ENCODE data around the gene PLLP. TPM values are rescaled to one million over a fixed set of nuclear protein-coding genes. Genes with fewer than 3 reads are reported as not detected.

The PLLP gene
- polyA plus RNA-seq, 5 donors: 3.2 to 7.5 (median 5.4) TPM

DNA sequence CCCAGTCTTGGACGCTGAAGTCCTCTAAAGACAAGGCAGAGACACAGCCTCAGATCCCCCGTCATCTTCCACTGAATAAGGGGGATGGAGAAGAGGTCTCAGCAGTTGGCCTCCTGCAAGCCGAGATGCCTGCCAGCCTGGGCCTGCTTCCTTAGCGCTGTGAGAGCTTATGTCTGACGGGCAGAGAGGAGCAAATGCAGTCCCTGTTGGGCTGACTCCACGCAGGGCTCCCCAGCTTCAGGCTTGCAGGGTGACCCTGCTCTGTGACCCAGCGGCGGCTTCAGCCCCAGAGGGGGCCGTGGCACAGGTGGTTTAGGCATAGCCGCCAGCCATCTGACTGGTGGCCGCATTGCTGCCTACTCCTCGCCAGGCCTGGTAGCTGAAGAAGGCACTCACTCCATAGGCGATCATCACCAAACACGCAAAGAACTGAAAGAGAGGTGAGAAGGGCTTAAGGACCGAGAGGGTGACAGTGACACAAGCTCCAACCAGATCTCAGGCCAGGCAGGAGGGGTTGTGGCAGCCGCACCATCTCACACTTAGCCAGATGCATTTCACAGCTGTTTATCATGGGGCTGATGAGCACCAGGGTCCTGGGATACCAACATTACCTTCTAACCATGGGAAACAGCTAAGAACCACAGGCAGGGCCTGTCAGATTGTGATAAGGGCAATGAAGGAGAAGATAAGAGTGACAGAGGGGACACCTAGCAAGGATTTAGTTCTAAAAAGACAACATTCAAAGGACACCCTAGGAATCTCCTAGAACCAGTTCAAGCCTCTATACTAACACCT, 27.7 kb downstream of the PLLP start:
- no peak for DNase-seq

DNA sequence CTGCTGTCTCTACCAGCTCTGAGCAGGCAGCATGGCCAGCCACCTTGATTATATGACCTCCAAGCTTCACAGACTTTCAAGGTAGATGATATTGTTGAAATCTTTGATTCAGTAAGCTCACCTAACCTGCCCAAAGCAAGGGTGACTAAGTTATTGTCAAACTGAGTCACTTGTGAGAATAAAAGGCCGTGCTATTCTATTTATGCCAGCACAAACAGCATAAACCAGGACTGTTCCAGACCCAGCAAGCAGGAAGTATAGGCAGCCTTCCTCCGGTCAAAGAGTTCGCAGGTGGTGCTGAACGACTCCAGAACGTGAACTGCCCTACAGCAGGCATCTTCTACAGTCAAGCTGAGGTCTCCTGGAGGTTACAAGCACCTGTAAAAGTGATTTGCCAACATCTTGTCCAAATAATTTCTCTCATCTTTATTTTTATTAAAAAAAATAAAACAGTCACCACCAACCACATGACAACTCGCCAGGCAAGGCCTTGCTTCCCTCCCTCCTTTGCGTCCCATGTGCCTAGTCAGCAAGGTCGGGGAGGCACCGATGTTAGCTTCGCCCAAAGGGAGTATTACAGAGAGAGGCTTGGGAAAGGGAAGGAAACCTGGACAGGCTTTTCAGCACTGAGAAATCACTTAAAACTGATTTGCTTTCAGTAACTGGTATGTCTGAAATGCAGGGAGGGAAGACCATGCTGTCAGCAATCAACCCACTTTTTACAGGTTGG, 28.6 kb downstream of the PLLP start:
- DNase-seq: no peak

DNA sequence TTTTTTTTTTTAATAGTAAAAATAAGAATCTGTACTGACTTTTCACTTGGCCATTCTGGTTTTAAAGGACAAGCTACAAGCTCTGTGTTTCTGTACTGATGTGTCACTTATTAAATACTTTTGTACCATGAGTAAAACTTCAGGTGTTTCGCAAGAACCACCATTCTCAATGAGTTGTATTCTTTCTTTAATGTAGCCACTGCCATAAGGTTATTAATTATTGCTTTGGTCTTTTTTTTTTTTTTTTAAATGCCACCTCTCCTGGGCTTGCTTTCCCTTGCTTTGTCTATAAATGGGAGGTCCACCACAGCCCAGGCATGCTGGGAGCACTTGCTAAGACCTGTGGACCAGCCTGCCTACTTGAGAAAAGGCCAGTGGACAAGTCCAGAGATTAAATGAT, 31.0 kb downstream of the PLLP start:
- no peak for DNase-seq

DNA sequence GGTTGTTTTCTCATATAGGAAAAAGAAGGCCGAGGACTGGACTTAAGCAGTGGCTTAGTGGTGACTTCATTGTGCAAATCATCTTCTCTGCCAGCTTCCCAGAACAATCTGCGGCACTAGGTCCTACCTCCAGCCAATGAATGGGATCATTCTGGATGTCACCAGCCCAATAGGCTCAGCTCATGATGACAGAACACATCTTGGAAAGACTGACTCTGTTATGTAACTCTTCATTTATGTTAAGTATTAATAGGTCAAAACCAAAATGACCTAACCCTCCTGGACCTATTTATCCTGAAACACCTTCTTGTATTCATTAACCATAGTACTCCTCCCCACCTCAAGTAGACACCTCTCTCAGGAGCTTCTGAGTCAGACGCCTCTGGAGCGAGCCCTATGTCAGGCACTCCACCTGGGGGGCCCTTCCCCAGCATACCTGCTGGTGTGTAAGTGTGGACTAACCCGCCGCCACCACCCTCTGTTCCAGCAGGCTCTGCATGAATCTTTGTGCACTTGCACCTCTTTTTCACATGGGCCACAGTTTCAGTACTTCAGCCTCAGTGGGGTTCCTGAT, 32.2 kb downstream of the PLLP start:
- DNase-seq: no peak

DNA sequence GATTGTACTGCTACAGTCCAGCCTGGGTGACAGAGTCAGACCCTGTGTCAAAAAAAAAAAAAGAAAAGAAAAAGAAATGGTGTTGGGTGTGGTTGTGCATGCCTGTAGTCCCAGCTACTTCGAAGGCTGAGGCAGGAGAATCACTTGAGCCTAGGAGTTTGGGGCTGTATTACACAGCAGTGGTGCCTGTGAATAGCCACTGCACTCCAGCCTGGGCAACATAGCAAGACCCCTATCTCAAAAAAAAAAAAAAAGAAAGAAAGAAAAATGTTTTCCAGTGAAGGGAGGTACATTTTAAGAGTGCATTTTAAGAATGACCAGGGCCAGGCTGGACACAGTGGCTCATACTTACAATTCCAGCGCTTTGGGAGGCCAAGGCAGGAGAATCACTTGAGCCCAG, 33.1 kb downstream of the PLLP start:
- no peak for DNase-seq

DNA sequence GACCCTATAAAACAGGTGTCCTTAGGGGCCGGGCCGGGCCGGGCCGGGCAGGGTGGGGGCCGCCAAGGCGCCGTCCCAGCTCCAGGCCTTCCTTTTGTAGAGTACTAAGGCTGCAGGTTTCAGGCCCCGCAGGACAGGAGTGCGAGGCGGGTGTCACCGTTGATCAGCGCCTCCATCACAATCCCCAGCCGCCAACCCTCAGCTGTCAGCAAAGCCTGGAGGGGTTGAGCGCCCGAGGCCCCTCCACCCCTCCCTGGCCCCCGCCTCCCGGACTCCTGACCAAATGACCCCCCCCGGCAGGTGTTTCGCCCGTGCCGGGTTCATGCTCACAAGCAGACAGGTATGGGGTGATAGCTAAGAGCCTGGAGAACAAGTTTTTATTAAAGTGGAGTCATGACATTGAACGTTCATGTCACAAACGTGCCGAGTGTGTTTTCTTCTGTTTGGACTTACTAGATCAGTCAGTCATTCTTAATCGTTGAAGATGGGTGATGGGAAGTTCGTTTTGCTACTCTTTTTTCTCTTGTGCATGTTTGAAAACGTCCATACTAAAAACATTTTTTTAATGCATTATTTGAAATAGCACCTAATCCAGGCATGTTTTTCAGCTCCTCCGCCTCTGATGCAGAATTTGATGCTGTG, 38.9 kb downstream of the PLLP start:
- DNase-seq: no peak

DNA sequence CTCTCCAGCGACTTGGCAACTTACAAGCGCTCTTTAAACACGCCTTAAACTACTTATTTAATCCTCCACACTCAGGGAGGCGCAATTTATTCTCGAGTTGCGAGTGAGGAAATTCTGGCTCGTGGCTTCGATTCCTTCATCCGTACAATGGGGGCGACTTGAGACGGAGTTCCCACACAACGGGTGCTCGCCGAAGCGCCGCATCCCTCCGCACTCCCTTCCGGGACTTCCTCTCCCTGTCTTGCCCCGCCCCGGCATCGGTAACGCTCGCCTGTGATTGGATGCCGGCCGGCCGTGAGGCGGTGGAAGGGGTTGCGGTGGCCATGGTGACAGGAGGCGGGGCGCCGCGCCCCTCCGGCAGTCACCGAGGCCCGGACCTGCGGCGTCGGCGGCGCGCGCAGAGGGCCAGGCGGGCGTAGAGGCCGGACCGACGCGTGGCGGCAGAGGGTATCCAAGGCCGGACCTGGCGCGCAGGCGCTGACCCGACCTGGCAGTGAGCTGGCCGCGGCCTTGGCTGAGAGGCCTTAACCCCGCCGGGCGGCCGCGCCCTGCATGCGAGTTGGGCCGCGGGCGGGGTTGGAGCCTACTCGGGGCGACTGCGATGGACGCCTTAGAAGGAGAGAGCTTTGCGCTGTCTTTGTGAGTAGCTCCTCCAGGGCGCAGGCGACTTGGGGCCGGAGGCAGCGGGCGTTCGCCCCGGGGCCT, 39.6 kb downstream of the PLLP start, which contains the start of gene ARL2BP:
TSS of gene ARL2BP (plus strand) at position 493 of the 705 bp plus-strand sequence. CDS start at position 602, 109 bp downstream.
- DNase-seq: peak; percentile 95 to 96

DNA sequence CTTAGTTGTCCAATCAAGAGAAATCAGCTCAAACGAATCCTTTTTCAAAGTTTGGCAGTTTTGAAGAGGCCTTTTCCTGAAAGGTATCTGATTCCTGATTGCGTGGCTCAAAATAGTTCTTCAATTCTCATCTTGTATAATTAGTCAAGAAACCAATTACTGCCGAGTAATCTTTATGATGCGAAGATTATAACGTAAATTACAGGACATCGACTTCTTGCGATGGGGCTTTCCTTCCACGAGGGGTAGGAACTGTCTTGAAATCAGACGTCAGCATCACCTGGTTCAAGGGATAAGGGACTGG, 40.1 kb downstream of the PLLP start:
- DNase-seq: no peak

DNA sequence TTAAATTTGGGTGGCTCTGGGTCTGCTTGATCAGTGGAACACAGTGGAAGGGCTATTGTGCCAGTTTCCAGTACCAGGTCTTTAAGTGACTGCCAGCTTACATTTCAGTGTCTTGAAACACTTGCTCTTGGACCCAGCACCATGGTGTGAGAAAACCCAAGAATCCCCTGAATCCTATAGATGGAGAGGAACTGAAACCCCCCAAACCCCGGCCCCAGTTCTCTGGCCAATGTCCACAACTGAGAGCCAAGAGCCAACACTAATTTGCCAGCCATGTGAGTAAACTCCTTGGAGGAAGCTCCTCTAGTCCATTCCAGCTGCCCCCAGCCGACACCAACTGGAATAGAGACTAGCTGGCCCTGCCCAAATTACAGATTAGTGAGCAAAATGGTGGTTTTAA, 41.8 kb downstream of the PLLP start:
- DNase-seq: no peak

DNA sequence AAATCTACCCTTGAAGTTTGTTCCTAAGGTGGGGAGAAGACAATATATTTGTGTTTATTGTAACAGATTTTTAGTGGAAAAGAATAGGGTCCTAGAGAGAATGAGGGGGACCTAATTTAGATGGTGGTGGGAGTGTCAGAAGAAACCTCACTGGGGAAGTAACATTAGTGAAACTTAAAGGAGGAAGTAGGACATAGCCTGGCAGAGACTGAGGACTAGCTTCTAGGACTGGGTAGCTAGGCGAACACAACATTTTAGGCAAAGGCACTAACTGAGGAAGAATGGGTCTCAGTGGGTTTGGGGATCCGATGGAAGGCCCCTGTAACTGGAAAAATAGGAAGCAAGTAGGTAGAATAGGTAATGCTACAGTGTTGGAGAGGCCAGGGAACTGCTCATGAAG, 43.6 kb downstream of the PLLP start:
- no peak for DNase-seq

DNA sequence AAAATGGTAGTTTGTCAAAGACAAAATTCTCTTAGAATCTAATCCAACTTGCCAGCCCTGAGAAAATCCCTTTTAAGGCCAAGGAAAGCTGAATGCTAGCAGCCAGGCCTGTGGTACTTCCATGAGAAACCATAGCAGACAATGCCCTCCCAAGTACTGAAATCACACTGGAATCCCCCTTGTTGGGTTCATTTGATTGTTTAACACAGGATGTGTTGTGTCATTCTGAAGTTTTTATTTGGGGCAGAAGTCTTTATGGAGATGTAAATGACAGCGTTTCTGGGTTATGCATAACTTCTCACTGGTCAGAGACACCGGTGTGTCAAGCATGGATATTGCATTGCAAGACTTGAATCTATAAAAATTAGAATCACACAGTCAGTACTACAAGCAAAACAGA, 45.4 kb downstream of the PLLP start:
- DNase-seq: no peak

DNA sequence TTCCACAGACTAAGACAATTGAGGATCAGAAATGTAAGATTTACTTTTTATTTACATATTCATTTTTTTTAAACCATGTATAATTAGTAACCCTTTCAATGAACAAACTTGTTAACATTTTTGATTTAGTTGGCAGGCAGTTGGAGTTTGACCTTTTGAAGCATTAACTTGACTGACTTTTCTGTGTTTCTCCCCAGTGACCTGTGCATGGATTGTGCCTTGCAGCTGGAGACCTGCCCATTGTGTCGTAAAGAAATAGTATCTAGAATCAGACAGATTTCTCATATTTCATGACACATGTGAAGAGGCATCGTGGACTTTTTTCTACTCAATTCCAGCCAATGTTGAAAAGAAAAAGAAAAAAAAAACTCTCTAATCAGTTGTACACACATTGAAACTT, 45.8 kb downstream of the PLLP start:
- DNase-seq: no peak

DNA sequence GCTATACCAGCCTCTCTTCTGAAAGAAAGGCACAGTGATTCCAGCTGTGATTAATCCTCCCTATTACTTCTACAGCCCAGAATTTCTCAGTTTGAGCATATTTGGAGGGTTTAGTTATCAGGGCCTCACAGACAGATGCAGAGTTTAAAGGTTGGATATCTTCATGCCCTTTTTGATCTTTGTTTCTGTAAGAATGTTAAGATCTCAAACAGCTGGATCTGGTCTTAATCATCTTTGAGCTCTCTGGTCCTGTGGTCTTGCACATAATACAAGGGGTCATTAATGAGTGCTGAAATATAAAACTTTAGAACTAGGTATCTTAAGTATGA, 48.5 kb downstream of the PLLP start:
- DNase-seq: no peak

DNA sequence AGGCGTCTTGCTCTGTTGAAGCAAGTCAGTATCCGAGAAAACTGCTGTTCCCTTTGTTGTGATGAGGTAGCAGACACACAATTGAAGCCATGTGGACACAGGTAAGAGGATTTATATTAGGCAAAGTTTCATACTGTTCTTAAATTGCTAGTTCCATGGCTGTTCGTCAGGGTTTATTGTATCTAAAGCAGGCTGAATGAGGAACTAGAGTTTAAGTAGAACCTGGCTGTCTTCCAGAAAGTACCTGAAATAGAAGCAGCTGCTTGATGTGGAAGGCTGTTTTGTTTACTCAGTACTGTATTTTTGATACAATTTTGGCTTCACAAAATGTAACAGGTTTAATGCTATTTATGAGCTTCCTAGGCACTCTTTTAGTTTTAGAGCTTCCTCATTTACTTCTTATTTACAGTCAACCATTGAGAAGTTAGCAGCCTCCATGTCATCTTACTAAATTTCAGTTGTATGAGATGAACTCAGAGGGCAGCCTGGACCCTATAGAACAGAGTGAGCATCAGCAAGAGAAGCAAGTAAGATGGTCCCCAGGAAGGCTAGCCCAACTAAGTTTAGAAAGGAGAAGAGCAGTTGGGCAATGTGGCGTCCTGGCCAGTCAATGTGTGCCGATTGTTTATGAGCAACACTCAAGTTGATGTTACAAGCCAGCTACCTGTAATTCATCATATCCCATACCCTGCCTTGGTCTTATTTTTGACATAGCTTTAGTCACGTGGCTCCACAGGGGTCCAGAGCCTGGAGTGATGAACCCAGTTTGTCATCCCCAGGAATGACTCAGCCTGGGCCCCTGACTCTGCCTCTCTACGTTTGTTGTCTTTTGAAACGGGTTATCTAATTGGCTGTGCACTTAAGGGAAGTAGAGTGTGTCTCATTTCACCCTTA, 49.1 kb downstream of the PLLP start:
- DNase-seq: peak; percentile 26 to 36

DNA sequence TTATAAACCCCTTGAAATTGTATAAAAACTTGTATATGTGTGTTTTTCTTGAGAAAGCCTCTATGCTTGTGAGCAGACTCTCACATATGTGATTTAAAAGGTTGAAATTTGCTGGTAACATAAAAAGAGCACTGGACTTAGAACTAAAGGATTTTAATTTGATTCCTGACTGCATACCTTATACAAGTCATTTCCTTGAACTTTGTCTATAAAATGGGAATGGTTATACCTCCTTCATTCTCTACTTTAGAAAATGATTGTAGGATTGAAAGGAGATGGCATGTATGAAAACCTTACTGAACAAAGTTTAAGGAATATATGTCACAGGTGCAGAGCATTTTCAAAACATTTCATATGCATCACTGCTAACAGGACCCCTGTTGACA, 49.8 kb downstream of the PLLP start:
- DNase-seq: no peak

DNA sequence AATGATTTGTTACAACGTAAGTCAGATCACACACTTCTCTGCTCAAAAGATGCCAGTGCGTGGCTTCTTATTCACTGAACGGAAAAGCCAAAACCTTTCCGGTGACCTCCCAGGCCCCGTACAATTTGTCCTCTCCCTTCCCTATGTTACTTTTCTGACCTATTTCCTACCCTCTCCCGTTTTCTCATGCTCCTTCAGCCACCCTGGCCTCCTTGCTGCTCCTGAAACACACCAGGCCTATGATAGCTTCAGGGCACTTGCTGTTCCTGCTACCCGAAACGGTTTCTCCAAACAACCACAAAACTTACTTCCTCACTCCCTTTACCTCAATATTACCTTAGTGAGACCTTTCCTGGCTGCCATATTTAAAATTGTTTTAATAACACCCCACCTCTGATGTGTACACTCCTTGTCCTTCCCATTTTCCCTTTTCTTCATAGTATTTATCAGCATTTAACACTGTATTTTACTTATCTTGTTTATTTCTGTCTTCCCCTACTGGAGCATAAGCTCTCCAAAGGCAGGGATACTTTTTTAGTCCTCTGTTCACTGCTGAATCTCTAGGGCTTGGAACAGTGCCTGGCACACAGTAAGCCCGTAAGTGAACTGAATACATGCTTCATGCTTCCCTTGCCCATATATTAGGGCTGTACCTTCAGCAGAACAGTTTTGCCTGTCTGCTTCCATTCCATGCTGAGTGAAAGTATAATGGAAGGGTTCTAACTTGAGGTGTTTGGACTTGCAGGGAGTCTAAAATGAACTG, 50.3 kb downstream of the PLLP start:
- no peak for DNase-seq

DNA sequence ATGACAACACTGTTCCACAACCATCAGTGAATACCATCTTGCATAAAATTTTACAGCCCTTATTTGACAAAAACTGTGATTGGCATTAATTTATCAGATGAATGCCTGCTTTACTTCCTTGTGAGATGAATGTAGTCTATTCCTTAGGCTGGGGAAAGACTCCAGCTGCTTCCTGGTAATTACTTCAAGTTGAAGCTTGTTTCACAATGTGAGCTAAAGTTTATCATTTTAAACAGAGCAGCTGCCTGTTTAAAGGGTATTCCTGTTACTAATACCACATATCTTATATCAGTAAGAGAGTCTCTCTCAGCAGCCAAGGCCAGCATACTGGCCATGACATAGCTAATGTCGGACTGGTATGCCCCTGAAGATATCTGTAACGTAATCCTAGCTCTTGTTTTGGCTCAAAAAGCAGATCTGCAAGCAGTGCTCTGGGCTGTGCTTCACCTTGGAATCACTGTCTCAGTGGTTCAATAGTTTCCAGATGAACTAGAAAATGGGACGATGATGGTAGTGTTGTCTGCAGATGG, 52.6 kb downstream of the PLLP start:
- DNase-seq: no peak

DNA sequence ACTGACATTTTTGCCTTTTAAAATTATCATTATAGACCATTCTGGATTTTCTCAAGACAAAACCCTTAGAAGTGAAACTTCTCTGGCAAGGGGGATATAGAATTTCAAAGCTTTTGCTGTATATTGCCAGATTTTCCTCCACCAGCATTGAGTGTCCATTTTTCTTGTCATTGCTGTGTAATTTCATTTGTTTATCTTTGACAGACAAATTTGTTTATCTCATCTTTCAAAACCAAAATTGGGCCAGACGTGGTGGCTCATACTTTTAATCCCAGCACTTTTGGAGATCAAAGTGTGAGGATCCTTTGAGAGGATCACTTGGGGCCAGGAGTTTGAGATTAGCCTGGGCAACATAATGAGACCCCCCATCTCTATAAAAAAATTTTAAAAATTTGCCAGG, 55.4 kb downstream of the PLLP start:
- no peak for DNase-seq

DNA sequence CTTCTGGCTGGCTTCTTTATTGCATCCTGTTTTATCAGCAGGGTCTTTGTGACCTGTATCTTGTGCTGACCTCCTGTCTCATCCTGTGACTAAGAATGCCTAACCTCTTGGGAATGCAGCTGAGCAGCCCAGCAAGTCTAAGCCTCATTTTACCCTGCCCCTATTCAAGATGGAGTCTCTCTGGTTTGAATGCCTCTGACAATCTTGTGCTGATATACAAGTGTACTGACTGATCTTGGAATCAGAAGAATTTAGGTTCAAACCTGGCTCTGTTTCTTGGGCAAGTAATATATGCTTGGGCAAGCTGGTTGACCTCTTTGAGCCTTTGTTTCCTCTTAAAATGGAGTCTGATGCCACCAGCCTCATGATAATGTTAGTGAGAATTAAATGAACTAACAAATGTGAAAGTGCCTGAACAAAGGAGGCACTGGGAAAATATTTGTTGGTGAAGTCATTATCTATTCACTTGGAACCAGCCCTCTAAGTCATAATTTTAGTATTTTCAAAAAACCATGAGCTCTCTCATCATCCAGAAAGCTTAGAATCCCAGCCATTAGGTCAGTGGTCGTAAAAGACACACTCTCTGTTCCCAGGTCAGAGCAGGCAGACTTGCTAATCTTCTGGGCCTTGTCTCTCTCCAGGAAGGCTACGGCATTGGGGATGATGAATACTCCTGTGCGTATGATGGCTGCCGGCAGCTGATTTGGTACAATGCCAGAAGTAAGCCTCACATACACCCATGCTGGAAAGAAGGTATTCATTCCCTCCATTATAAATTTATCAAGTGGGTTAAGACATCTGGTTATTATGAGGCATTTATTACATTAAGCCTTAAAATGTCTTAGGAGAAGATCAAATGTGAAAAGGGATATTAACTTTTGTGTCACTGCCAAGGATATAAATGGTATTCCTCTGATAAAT, 57.5 kb downstream of the PLLP start:
- DNase-seq: no peak
